Erythroblast (primary cell): ENCODE data around the gene RAB3C.

Experiments used
- GATA1 ChIP-seq: IDR thresholded peaks from 2 replicates; pipeline ENCODE4 v1.6.1; 2011; ENCODE audit warnings: low read depth, mild to moderate bottlenecking, control low read depth, low read length, moderate library complexity
- POLR2A ChIP-seq: IDR thresholded peaks from 2 replicates; pipeline ENCODE4 v1.6.1; 2011; ENCODE audit warnings: mild to moderate bottlenecking, low read length

- TF ChIP-seq POLR2A (no peak), GATA1 (no peak)
Observed at GRCh38 chr5:58770136-58770535, 187.3 kb downstream of the RAB3C start.
